D721Med (cell line): ENCODE data around the gene ARL8B.

ENCODE experiments used
- DNase-seq: peaks from one replicate; pipeline ENCODE4 v3.0.0; 2011; ENCODE audit warnings: low spot score; ENCODE audit not compliant: insufficient read length
- FAIRE-seq: peaks from 2 replicates; lab custom pipeline; 2011; peaks lifted over from hg19 to GRCh38; lab: Jason Lieb, UNC
- CTCF ChIP-seq: IDR thresholded peaks from 2 replicates; pipeline ENCODE4 v1.5.1; 2012; ENCODE audit warnings: mild to moderate bottlenecking, control low read depth; ENCODE audit not compliant: insufficient read depth; ENCODE audit errors: missing control alignments

ARL8B gene

GRCh38 chr3:5198313-5198677 lies 76.2 kb downstream of the ARL8B start:
- DNase-seq (no peak), FAIRE-seq (no peak)
- TF ChIP-seq CTCF = no peak

- DNase-seq (no peak), FAIRE-seq (no peak)
- TF ChIP-seq CTCF = no peak
Observed at GRCh38 chr3:5198986-5199731, 77.1 kb downstream of the ARL8B start.

GRCh38 chr3:5201536-5201935 lies 79.4 kb downstream of the ARL8B start:
- no peak for FAIRE-seq
- DNase-seq = no peak
- no peak for TF ChIP-seq CTCF

- no peak for FAIRE-seq
- DNase-seq = no peak
- TF ChIP-seq CTCF = no peak
Observed at GRCh38 chr3:5202222-5202621, 80.1 kb downstream of the ARL8B start.

- FAIRE-seq = no peak
- no peak for DNase-seq
Observed at GRCh38 chr3:5205165-5205941, 83.3 kb downstream of the ARL8B start.

GRCh38 chr3:5210926-5211325 lies 88.8 kb downstream of the ARL8B start:
- no peak for DNase-seq
- no peak for FAIRE-seq
- no peak for TF ChIP-seq CTCF

More at GRCh38 chr3:5205165-5205941, 83.3 kb downstream of the ARL8B start:
- no peak for TF ChIP-seq CTCF
